GM23338 (cell line): Measurements from ENCODE around the gene BNC1.

Experiments used
- CREB1 ChIP-seq: fragments of 250-450 bp; sonication (Bioruptor Pico); IDR thresholded peaks from 2 replicates; pipeline ENCODE4 v1.5.0; 2020; ENCODE audit warnings: low read depth, mild to moderate bottlenecking, moderate library complexity
- EZH2 ChIP-seq: fragments of 200-600 bp; sonication (generic); IDR thresholded peaks from one replicate; pipeline ENCODE4 v1.8.0; 2017; ENCODE audit warnings: antibody characterized with exemption, mild to moderate bottlenecking, low read depth; ENCODE audit not compliant: unreplicated experiment
- EZH2phosphoT487 ChIP-seq: fragments of 200-600 bp; sonication (generic); IDR thresholded peaks from one replicate; pipeline ENCODE4 v1.8.1; 2018; ENCODE audit warnings: antibody characterized with exemption; ENCODE audit not compliant: unreplicated experiment
- JUNB ChIP-seq: IDR thresholded peaks from one replicate; pipeline ENCODE4 v1.6.1; 2016; ENCODE audit warnings: antibody characterized with exemption; ENCODE audit not compliant: unreplicated experiment
- TF ChIP-seq, protein P1 (sequence below), 2 experiments: fragments of 200-600 bp in 1 of 2; sonication (generic) in 1 of 2; conservative IDR thresholded peaks; 2 replicates each; pipeline versions ENCODE4 v1.5.1 to v1.6.1; 2016 to 2017; ENCODE audit warnings: antibody characterized with exemption in 2 of 2, low read depth in 2 of 2, mild to moderate bottlenecking in 2 of 2, moderate library complexity in 1 of 2
- TF ChIP-seq, protein P2 (sequence below): IDR thresholded peaks from one replicate; pipeline ENCODE4 v1.6.1; 2018; ENCODE audit warnings: antibody characterized with exemption; ENCODE audit not compliant: unreplicated experiment

DNA sequence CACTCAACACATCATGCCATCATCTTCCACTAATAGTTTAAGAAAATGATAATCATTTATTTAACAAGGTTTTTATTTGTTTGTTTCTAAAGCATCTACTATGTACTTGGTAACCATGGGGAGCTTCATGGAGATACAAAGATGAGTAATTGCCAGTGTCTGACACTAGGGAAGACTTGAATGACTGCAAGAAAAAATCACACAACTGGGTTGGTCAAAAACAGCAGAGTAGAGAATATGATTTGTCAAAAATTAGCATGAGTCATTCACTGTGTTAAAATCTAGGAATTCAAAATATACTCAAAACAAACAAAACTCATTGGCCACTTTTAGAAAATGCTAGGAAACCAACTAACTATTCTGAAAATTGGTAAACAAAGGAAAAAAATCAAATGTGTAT, 6.3 kb downstream of the BNC1 start:
- TF ChIP-seq, protein P1, sequence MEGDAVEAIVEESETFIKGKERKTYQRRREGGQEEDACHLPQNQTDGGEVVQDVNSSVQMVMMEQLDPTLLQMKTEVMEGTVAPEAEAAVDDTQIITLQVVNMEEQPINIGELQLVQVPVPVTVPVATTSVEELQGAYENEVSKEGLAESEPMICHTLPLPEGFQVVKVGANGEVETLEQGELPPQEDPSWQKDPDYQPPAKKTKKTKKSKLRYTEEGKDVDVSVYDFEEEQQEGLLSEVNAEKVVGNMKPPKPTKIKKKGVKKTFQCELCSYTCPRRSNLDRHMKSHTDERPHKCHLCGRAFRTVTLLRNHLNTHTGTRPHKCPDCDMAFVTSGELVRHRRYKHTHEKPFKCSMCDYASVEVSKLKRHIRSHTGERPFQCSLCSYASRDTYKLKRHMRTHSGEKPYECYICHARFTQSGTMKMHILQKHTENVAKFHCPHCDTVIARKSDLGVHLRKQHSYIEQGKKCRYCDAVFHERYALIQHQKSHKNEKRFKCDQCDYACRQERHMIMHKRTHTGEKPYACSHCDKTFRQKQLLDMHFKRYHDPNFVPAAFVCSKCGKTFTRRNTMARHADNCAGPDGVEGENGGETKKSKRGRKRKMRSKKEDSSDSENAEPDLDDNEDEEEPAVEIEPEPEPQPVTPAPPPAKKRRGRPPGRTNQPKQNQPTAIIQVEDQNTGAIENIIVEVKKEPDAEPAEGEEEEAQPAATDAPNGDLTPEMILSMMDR (conservative IDR thresholded peaks at IDR 0.05; ENCODE audit: low read depth in 2 of 2) = no peak
- TF ChIP-seq, protein P2, sequence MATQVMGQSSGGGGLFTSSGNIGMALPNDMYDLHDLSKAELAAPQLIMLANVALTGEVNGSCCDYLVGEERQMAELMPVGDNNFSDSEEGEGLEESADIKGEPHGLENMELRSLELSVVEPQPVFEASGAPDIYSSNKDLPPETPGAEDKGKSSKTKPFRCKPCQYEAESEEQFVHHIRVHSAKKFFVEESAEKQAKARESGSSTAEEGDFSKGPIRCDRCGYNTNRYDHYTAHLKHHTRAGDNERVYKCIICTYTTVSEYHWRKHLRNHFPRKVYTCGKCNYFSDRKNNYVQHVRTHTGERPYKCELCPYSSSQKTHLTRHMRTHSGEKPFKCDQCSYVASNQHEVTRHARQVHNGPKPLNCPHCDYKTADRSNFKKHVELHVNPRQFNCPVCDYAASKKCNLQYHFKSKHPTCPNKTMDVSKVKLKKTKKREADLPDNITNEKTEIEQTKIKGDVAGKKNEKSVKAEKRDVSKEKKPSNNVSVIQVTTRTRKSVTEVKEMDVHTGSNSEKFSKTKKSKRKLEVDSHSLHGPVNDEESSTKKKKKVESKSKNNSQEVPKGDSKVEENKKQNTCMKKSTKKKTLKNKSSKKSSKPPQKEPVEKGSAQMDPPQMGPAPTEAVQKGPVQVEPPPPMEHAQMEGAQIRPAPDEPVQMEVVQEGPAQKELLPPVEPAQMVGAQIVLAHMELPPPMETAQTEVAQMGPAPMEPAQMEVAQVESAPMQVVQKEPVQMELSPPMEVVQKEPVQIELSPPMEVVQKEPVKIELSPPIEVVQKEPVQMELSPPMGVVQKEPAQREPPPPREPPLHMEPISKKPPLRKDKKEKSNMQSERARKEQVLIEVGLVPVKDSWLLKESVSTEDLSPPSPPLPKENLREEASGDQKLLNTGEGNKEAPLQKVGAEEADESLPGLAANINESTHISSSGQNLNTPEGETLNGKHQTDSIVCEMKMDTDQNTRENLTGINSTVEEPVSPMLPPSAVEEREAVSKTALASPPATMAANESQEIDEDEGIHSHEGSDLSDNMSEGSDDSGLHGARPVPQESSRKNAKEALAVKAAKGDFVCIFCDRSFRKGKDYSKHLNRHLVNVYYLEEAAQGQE = no peak
- TF ChIP-seq EZH2 = no peak
- no peak for TF ChIP-seq CREB1 (CRISPR knock-in tag)
- TF ChIP-seq EZH2phosphoT487 = no peak
- TF ChIP-seq JUNB = no peak
